A673 (cell line): ENCODE measurements around the gene SGTA. TPM values are rescaled to one million over a fixed set of nuclear protein-coding genes. Genes with fewer than 3 reads are reported as not detected.

Experiments used
- BruUV-seq: library from RNA; stranded (reverse); fragments of 400-500 nt; replicated peaks from 2 replicates; lab custom pipeline; 2021; lab: Mats Ljungman, UMichigan
- CTCF ChIA-PET: fragments of 300-600 bp; sonication (Branson Sonifier 250); formaldehyde crosslinking; loops from one replicate; lab custom pipeline; 2022; ENCODE audit warnings: antibody characterized with exemption; lab: Charles Lee
- POLR2A ChIA-PET: fragments of 300-600 bp; sonication (Branson Sonifier 250); formaldehyde crosslinking; loops from one replicate; lab custom pipeline; 2022; ENCODE audit warnings: antibody characterized with exemption; ENCODE audit not compliant: low non-redundant PET; lab: Charles Lee
- DNase-seq: peaks from one replicate; pipeline ENCODE4 v3.0.0-alpha.2; 2015; ENCODE audit warnings: low spot score
- H3K27ac ChIP-seq: fragments of 200-600 bp; sonication (generic); 2 replicates; pipeline ENCODE4 v1.5.1; 2016; ENCODE audit warnings: mixed run types, low read depth, mild to moderate bottlenecking, mixed read lengths, antibody characterized with exemption, low read length; ENCODE audit not compliant: poor library complexity, severe bottlenecking
- H3K27me3 ChIP-seq: fragments of 200-600 bp; sonication (generic); replicated peaks from 2 replicates; pipeline ENCODE4 v1.6.1; 2017; ENCODE audit warnings: mixed run types, low read depth, mild to moderate bottlenecking, mixed read lengths, antibody characterized with exemption, low read length; ENCODE audit not compliant: insufficient read depth, poor library complexity
- H3K36me3 ChIP-seq: fragments of 200-600 bp; sonication (generic); 2 replicates; pipeline ENCODE4 v1.6.1; 2016; ENCODE audit warnings: mixed run types, mild to moderate bottlenecking, mixed read lengths, antibody characterized with exemption, low read length; ENCODE audit not compliant: insufficient read depth, poor library complexity, severe bottlenecking
- H3K4me1 ChIP-seq: fragments of 200-600 bp; sonication (generic); 2 replicates; pipeline ENCODE4 v1.6.1; 2017; ENCODE audit warnings: mixed run types, mild to moderate bottlenecking, mixed read lengths, antibody characterized with exemption, low read length; ENCODE audit not compliant: insufficient read depth, poor library complexity, severe bottlenecking
- H3K4me3 ChIP-seq: fragments of 200-600 bp; sonication (generic); 2 replicates; pipeline ENCODE4 v1.5.1; 2016; ENCODE audit warnings: low read depth, mixed run types, mild to moderate bottlenecking, mixed read lengths, low read length; ENCODE audit not compliant: poor library complexity, severe bottlenecking
- H3K9me3 ChIP-seq: fragments of 200-600 bp; sonication (generic); 2 replicates; pipeline ENCODE4 v1.6.1; 2016; ENCODE audit warnings: mixed run types, low read depth, mild to moderate bottlenecking, mixed read lengths, antibody characterized with exemption, low read length; ENCODE audit not compliant: poor library complexity, severe bottlenecking
- CTCF ChIP-seq: fragments of 300-800, 200-600 bp; sonication (generic); conservative IDR thresholded peaks from 2 replicates; pipeline ENCODE4 v1.5.1; 2017; ENCODE audit warnings: low read depth, mild to moderate bottlenecking, antibody characterized with exemption, low read length, moderate library complexity, mixed read lengths
- EZH2 ChIP-seq: fragments of 200-600 bp; sonication (generic); IDR thresholded peaks from 2 replicates; pipeline ENCODE4 v1.6.1; 2017; ENCODE audit warnings: borderline replicate concordance, low read depth, mild to moderate bottlenecking, mixed read lengths, antibody characterized with exemption, low read length; ENCODE audit not compliant: poor library complexity, severe bottlenecking
- intact Hi-C: fragments of 100-400 bp; cut with micrococcal nuclease; formaldehyde crosslinking; loops from one replicate; pipeline ENCODE4 v1.10.0; 2022; ENCODE audit not compliant: unreplicated experiment
- total RNA-seq: library from RNA; stranded (reverse); gene quantifications from 2 replicates; pipeline ENCODE4 v1.2.3, GENCODE V29; 2021

Gene SGTA
- total RNA-seq, 1 experiment from 2014 or later = 106 TPM

GRCh38 chr19:2809387-2810140 lies 26.5 kb upstream of the SGTA start:
- CTCF ChIA-PET = no interaction called here
- H3K27me3 ChIP-seq = no peaks in the 10 kb centered on the region
- H3K36me3 ChIP-seq = peaks cover 37% of the 10 kb centered on the region
- intact Hi-C loops = no loop called here
- no TSS peak for BruUV-seq
- no peaks in the 10 kb centered on the region for H3K4me1 ChIP-seq
- no peaks in the 10 kb centered on the region for H3K9me3 ChIP-seq
- H3K27ac ChIP-seq = no peak overlapping the region
- POLR2A ChIA-PET = no interaction called here
- H3K4me3 ChIP-seq = no peak overlapping the region
- TF ChIP-seq EZH2 (no peak), CTCF (no peak)
- DNase-seq = no peak

GRCh38 chr19:2808129-2808941 lies 25.3 kb upstream of the SGTA start:
- Histone ChIP-seq H3K9me3 (no peaks in the 10 kb centered on the region), H3K27ac (no peak overlapping the region), H3K4me1 (peaks cover 5% of the 10 kb centered on the region), H3K27me3 (no peaks in the 10 kb centered on the region), H3K36me3 (peaks cover 37% of the 10 kb centered on the region), H3K4me3 (no peak overlapping the region)
- ChIA-PET POLR2A (interaction anchor here (0.6 kb wide), 1 partner anchor 115 kb away, joined by 3 read pairs; no protein-coding TSS in a partner anchor), CTCF (no interaction called here)
- no peak for TF ChIP-seq EZH2
- no peak for TF ChIP-seq CTCF
- DNase-seq = no peak
- no TSS peak for BruUV-seq
- intact Hi-C loops = no loop called here

GRCh38 chr19:2807379-2808128 lies 24.5 kb upstream of the SGTA start:
- no peak for DNase-seq
- no peaks in the 10 kb centered on the region for H3K27me3 ChIP-seq
- peaks cover 43% of the 10 kb centered on the region for H3K36me3 ChIP-seq
- POLR2A ChIA-PET = interaction anchor here (0.6 kb wide), 1 partner anchor 114 kb away, joined by 3 read pairs; no protein-coding TSS in a partner anchor
- no peaks in the 10 kb centered on the region for H3K9me3 ChIP-seq
- CTCF ChIA-PET = no interaction called here
- BruUV-seq = TSS peak; percentile 39
- no peak overlapping the region for H3K4me3 ChIP-seq
- no peak for TF ChIP-seq EZH2
- TF ChIP-seq CTCF = no peak
- peaks cover 5% of the 10 kb centered on the region for H3K4me1 ChIP-seq
- no peak overlapping the region for H3K27ac ChIP-seq
- intact Hi-C loops = no loop called here
